GM19324 (cell line): ENCODE data around the gene PLEKHH1.

ENCODE experiments used
- ATAC-seq: cut with Tn5 transposase; IDR thresholded peaks from one replicate; pipeline ENCODE4 v1.9.1; 2021; ENCODE audit warnings: mild to moderate bottlenecking, moderate library complexity; ENCODE audit not compliant: unreplicated experiment, low FRiP score

Gene PLEKHH1

GRCh38 chr14:67508956-67509355 is 24.1 kb upstream of the PLEKHH1 start:
- no peak for ATAC-seq

- ATAC-seq = no peak
These were observed 23.0 kb upstream of the PLEKHH1 start for GRCh38 chr14:67510121-67510520.

- ATAC-seq = no peak
These were observed 22.3 kb upstream of the PLEKHH1 start for GRCh38 chr14:67510836-67511235.

GRCh38 chr14:67512463-67513310 is 20.4 kb upstream of the PLEKHH1 start:
- no peak for ATAC-seq

- ATAC-seq = no peak
These were observed 19.4 kb upstream of the PLEKHH1 start for GRCh38 chr14:67513631-67514108.

GRCh38 chr14:67514203-67514607 is 18.9 kb upstream of the PLEKHH1 start:
- no peak for ATAC-seq

GRCh38 chr14:67514650-67515385 is 18.3 kb upstream of the PLEKHH1 start:
- ATAC-seq = peak; percentile 33

- peak; percentile 61 for ATAC-seq
These were observed 17.6 kb upstream of the PLEKHH1 start for GRCh38 chr14:67515386-67516079.

- ATAC-seq = no peak
These were observed 16.4 kb upstream of the PLEKHH1 start for GRCh38 chr14:67516676-67517075.

GRCh38 chr14:67517083-67517482 is 16.0 kb upstream of the PLEKHH1 start:
- ATAC-seq = no peak

GRCh38 chr14:67519406-67519805 is 13.7 kb upstream of the PLEKHH1 start:
- ATAC-seq = no peak

- no peak for ATAC-seq
These were observed 12.6 kb upstream of the PLEKHH1 start for GRCh38 chr14:67520482-67520881.

GRCh38 chr14:67522270-67522669 is 10.8 kb upstream of the PLEKHH1 start:
- ATAC-seq = no peak

- no peak for ATAC-seq
These were observed 9.1 kb upstream of the PLEKHH1 start for GRCh38 chr14:67523764-67524633.

GRCh38 chr14:67524634-67524963 is 8.5 kb upstream of the PLEKHH1 start:
- no peak for ATAC-seq

GRCh38 chr14:67525389-67525788 is 7.7 kb upstream of the PLEKHH1 start:
- ATAC-seq = no peak

GRCh38 chr14:67526181-67526580 is 6.9 kb upstream of the PLEKHH1 start:
- ATAC-seq = no peak

- ATAC-seq = no peak
These were observed 6.2 kb upstream of the PLEKHH1 start for GRCh38 chr14:67526676-67527459.

GRCh38 chr14:67527756-67528155 is 5.3 kb upstream of the PLEKHH1 start:
- no peak for ATAC-seq
